ENCODE data around the gene CD2BP2. TPM values are rescaled to one million over a fixed set of nuclear protein-coding genes. Genes with fewer than 3 reads are reported as not detected.

The CD2BP2 gene
- polyA plus RNA-seq, 1 donor (not counting 4 experiments of a cell fraction or from before 2014, with no cell fraction given), result 49.5 TPM

DNA sequence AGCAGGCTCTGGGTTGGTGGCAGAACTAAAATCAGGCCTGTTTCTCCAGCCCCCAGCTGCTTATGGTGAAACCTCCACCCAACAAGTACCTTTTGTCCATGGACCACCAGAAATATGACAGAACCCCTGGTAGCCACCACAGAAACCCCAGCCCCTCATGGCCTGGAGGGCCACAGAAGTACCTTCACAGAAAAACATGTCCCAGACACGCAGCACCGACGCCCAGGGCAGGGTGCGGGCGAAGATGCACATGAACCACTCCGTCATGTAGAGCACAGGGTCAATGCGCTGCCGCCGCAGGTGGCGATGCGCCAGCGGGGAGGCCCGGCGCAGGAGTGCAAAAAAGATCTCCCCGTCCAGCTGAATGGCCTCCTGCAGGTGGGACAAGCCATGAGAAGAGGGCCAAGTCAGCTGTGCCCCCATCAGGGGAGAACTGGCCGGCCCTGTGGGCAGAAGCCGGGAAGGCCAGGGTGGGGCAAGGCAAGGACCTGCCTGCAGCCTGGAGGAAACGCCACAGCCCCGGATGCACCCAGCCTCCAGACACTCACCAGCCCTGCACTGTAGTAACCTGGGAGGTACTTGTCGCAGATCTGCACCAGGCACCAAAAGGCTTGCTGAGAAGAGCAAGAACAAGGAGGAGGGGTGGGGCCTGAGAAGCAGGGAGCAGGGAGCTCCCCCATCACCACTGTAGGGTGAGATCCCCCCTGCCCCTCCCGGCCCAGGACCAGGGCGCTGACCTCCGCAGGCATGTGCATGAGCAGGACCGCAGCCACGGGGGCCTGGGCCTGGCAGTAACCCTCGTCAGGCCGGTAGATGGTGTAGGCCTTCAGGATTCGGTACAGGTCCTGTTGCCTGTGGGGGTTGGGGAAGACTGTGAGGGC, 4.1 kb upstream of the CD2BP2 start:
- Histone ChIP-seq H3K4me2 (ENCODE audit: control insufficient read depth, extremely low read depth, insufficient read depth, low read depth, low read length) (no peak overlapping the region), H4K20me1 (ENCODE audit: control insufficient read depth, extremely low read depth, insufficient read depth, low read length) (no peaks in the 10 kb centered on the region), H3K36me3 (ENCODE audit: control insufficient read depth in 2 of 2, extremely low read depth in 1 of 2, insufficient read depth in 2 of 2, low read length in 2 of 2) (peaks cover 25 to 29% of the 10 kb centered on the region in 2 experiments), H3K4me1 (ENCODE audit: control insufficient read depth, extremely low read depth, insufficient read depth, low read length) (peaks cover 11% of the 10 kb centered on the region), H3K9me3 (ENCODE audit: control insufficient read depth, low read depth, low read length) (no peaks in the 10 kb centered on the region), H3K27me3 (ENCODE audit: control insufficient read depth, extremely low read depth, insufficient read depth, low read length) (no peaks in the 10 kb centered on the region), H3K27ac (ENCODE audit: control insufficient read depth, insufficient read depth, low read length) (no peak overlapping the region), H2AFZ (ENCODE audit: control insufficient read depth, low read length) (no peak overlapping the region), H3K79me2 (ENCODE audit: control insufficient read depth, insufficient read depth, low read length) (peaks cover 41% of the 10 kb centered on the region), H3K4me3 (ENCODE audit: control insufficient read depth in 2 of 3, extremely low read depth in 1 of 3, insufficient read depth in 2 of 3, low read depth in 1 of 3, low read length in 3 of 3) (no peak overlapping the region), H3K9me1 (ENCODE audit: control insufficient read depth, extremely low read depth, insufficient read depth, low read length) (no peaks in the 10 kb centered on the region), H3K9ac (ENCODE audit: control insufficient read depth, extremely low read depth, insufficient read depth, low read length) (no peak overlapping the region)
- dilution Hi-C loops (cut with MboI; ENCODE audit: extremely low pct_ligation_motif_present, low sequenced_read_pairs), result no loop called here
- DNase-seq (ENCODE audit: low read depth, low spot score) (no peak), FAIRE-seq (no peak)
- TF ChIP-seq, protein P1, sequence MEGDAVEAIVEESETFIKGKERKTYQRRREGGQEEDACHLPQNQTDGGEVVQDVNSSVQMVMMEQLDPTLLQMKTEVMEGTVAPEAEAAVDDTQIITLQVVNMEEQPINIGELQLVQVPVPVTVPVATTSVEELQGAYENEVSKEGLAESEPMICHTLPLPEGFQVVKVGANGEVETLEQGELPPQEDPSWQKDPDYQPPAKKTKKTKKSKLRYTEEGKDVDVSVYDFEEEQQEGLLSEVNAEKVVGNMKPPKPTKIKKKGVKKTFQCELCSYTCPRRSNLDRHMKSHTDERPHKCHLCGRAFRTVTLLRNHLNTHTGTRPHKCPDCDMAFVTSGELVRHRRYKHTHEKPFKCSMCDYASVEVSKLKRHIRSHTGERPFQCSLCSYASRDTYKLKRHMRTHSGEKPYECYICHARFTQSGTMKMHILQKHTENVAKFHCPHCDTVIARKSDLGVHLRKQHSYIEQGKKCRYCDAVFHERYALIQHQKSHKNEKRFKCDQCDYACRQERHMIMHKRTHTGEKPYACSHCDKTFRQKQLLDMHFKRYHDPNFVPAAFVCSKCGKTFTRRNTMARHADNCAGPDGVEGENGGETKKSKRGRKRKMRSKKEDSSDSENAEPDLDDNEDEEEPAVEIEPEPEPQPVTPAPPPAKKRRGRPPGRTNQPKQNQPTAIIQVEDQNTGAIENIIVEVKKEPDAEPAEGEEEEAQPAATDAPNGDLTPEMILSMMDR (optimal IDR thresholded peaks at IDR 0.05 in 1 of 3, IDR thresholded peaks at IDR 0.05 in 1 of 3, conservative IDR thresholded peaks at IDR 0.05 in 1 of 3; ENCODE audit: extremely low read depth in 1 of 3, insufficient read depth in 2 of 3, low read length in 3 of 3), result no peak
- TF ChIP-seq EZH2 (IDR thresholded peaks at IDR 0.05; ENCODE audit: low read length), result no peak

DNA sequence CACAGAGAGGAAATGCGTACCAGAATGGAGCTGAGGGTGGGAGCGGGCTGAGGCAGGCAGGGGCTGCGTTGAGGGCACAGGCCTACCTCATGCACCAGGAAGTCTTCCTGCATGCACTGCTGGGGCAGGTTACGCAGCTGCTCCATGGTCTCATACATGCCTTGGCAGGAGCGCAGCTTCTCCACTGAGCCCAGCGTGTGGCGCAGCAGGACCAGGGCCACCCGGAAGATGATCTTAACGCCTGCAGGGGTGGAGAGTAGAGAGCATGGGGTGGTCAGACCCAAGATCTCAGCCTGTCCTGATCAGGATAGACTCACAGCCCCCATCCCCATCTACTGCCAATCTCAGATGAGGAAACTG, 3.4 kb upstream of the CD2BP2 start:
- Histone ChIP-seq H3K79me2 (ENCODE audit: control insufficient read depth, insufficient read depth, low read length) (peaks cover 43% of the 10 kb centered on the region), H3K9me1 (ENCODE audit: control insufficient read depth, extremely low read depth, insufficient read depth, low read length) (no peaks in the 10 kb centered on the region), H3K9me3 (ENCODE audit: control insufficient read depth, low read depth, low read length) (no peaks in the 10 kb centered on the region), H3K4me1 (ENCODE audit: control insufficient read depth, extremely low read depth, insufficient read depth, low read length) (peaks cover 16% of the 10 kb centered on the region), H2AFZ (ENCODE audit: control insufficient read depth, low read length) (no peak overlapping the region), H3K9ac (ENCODE audit: control insufficient read depth, extremely low read depth, insufficient read depth, low read length) (no peak overlapping the region), H3K27me3 (ENCODE audit: control insufficient read depth, extremely low read depth, insufficient read depth, low read length) (no peaks in the 10 kb centered on the region), H4K20me1 (ENCODE audit: control insufficient read depth, extremely low read depth, insufficient read depth, low read length) (no peaks in the 10 kb centered on the region), H3K4me3 (ENCODE audit: control insufficient read depth in 2 of 3, extremely low read depth in 1 of 3, insufficient read depth in 2 of 3, low read depth in 1 of 3, low read length in 3 of 3) (no peak overlapping the region), H3K36me3 (ENCODE audit: control insufficient read depth in 2 of 2, extremely low read depth in 1 of 2, insufficient read depth in 2 of 2, low read length in 2 of 2) (peaks cover 25 to 29% of the 10 kb centered on the region in 2 experiments), H3K27ac (ENCODE audit: control insufficient read depth, insufficient read depth, low read length) (no peak overlapping the region), H3K4me2 (ENCODE audit: control insufficient read depth, extremely low read depth, insufficient read depth, low read depth, low read length) (no peak overlapping the region)
- no peak for DNase-seq (ENCODE audit: low read depth, low spot score)
- no peak for FAIRE-seq
- dilution Hi-C loops (cut with MboI; ENCODE audit: extremely low pct_ligation_motif_present, low sequenced_read_pairs), result no loop called here
- TF ChIP-seq, protein P1 (optimal IDR thresholded peaks at IDR 0.05 in 1 of 3, IDR thresholded peaks at IDR 0.05 in 1 of 3, conservative IDR thresholded peaks at IDR 0.05 in 1 of 3; ENCODE audit: extremely low read depth in 1 of 3, insufficient read depth in 2 of 3, low read length in 3 of 3), result no peak
- TF ChIP-seq EZH2 (IDR thresholded peaks at IDR 0.05; ENCODE audit: low read length), result no peak

Measured in keratinocyte (primary cell).